ENCODE measurements around the gene LYPD5.

LYPD5 gene

DNA sequence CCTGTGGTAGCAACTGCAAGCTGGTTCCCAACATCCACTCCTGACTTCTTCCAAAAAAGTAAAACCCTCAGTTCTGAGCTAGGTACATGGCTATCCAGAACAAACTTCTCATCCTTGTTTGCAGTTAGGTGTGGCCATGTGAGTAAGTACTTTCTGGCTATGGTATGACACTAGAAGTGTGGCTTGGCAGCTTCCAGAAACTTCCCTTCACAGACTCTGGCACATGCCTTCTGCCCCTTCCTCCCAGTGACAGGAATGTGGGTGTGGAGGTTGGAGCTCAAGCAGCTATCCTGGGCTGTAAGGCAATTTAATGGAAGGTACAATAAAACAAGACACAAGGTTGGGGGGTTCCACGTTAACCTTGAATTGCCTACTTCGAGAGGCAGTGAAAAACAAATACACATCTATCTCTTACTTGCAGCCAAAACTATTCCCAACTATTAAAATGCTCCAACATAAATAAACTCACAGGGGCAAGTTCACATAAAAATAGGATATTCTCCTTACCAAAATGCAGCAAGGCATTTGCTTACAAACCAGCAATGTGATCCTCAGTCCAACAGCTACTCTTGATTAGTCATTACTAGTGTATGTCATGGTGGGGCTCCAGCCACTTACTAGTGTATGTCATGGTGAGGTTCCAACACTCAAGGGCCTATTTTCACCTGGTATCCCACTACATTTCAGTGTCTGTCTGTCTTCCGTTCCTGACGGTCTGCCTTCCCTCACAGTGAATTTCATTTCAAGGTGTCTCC lies 50.6 kb downstream of the LYPD5 start:
- DNase-seq: peak; percentile 32

DNA sequence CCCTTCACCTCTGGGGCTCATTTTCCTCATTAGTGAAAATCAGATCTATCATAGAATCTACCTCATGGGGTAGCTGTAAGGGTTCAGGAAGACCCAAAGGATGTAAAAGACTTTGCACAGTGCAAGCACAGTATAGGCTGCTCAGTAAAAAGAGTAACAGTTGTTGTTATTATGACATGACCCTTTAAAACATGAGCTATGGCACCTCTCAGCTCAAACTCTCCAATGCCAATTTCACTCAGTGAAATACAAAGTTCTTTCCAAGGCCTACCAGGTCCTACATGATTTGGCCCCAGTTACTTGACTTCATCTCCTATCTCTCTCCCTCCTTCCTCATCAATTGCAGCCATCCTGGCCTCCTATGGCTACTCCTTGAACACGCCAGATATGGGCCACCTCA lies 52.3 kb downstream of the LYPD5 start:
- DNase-seq: no peak

DNA sequence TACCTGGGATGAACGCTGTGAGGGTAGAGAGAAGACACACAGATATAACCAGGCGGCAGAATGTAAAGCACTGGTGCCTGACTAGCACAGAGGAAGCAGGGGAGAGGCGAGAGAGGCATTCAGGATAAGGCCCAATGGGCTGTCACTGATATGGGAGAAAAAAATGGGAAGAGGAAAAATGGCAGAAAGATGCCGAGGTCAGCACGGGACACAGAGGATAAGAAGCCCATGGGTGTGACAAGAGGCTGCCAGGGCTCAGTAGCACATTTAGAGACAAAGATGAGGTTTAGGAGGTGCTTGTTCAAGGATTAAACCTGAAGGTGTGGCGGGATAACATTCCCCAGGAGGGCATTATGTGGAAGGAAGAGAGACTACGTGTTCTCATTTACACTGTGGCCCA lies 53.1 kb downstream of the LYPD5 start:
- DNase-seq: no peak

DNA sequence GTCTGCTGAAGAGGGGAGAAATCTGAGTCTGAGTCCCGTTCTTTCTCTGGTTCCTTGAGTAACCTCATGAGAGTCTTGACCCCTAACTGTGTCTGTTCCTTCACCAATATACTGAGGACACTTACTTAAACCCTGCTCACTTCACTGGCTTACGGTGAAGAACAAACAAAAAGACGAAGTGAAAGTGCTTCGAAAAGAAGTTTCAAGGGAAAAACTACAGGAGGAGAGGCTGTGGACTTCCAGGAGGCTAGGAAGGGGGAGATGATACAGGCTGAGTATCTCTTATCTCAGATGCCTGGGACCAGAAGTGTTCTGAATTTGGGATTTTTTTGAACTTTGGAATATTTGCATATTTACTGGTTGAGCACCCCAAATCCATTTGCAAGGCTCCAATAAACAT lies 53.6 kb downstream of the LYPD5 start:
- DNase-seq: no peak

GRCh38 chr19:43748205-43748594 lies 54.0 kb downstream of the LYPD5 start:
- no peak for DNase-seq

DNA sequence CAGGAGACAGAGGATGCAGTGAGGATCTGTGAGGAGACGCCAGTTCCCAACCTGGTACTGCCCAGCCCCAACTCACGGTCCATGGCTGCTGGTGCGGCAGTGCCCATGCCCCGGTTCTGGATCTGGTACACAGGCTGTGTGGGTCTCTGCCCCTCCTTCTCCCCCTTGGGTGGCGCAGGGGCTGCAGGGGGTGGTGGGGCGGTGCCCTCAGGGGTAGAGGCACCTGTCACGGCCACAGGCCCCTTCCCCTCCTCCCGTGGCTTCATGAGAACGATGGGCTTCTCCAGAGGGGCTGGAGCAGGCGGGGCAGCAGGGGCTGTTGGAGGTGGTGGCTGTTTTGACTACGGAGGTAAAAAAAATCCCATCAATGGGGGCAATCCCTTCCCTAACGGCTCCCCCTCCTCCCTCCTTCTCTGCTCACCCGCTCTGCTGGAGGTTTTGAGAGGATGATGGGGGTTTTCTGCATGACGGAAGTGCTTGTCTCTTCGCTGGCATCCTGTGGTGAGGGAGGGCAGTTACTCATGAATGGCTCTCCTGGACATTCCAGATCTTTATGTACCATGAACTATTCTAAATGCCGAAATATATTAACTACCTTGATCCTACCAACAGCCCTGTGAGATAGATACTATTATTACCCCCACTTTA lies 54.6 kb downstream of the LYPD5 start:
- no peak for DNase-seq
